ENCODE results near the gene SH3BP2.

GRCh38 chr4:2757426-2757825, 35.5 kb upstream of the SH3BP2 start:
- TF ChIP-seq, protein P1, sequence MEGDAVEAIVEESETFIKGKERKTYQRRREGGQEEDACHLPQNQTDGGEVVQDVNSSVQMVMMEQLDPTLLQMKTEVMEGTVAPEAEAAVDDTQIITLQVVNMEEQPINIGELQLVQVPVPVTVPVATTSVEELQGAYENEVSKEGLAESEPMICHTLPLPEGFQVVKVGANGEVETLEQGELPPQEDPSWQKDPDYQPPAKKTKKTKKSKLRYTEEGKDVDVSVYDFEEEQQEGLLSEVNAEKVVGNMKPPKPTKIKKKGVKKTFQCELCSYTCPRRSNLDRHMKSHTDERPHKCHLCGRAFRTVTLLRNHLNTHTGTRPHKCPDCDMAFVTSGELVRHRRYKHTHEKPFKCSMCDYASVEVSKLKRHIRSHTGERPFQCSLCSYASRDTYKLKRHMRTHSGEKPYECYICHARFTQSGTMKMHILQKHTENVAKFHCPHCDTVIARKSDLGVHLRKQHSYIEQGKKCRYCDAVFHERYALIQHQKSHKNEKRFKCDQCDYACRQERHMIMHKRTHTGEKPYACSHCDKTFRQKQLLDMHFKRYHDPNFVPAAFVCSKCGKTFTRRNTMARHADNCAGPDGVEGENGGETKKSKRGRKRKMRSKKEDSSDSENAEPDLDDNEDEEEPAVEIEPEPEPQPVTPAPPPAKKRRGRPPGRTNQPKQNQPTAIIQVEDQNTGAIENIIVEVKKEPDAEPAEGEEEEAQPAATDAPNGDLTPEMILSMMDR (optimal IDR thresholded peaks at IDR 0.05 in 1 of 3, IDR thresholded peaks at IDR 0.05 in 1 of 3, conservative IDR thresholded peaks at IDR 0.05 in 1 of 3; ENCODE audit: extremely low read depth in 1 of 3, insufficient read depth in 2 of 3, low read length in 3 of 3), result no peak
- no peak for TF ChIP-seq EZH2 (IDR thresholded peaks at IDR 0.05; ENCODE audit: low read length)

Data from keratinocyte (primary cell).